Gastrocnemius medialis (tissue), 4 donors: ENCODE results near the gene UTS2B. TPM values are rescaled to one million over a fixed set of nuclear protein-coding genes. Genes with fewer than 3 reads are reported as not detected.

Experiments used
- ATAC-seq, 2 donors: fragments of 150-250 bp; one replicate each; pipeline ENCODE4 v1.9.1; 2016
- DNase-seq, 2 donors: peaks; one replicate each; pipeline ENCODE4 v3.0.0-alpha.2; 2019
- H3K27ac ChIP-seq, 4 donors: fragments of 200-600 bp; sonication (generic); 1 replicate in 1 of 4; 2 replicates in 3 of 4; pipeline ENCODE4 v1.5.1; 2016 to 2018; ENCODE audit warnings: mild to moderate bottlenecking in 2 of 4, moderate library complexity in 1 of 4
- H3K27me3 ChIP-seq, 3 donors: fragments of 200-600 bp; sonication (generic) in 2 of 3; 1 replicate in 1 of 3; 2 replicates in 2 of 3; pipeline versions ENCODE4 v1.5.1 to v1.6.0; 2016 to 2019; ENCODE audit warnings: mild to moderate bottlenecking in 1 of 3, moderate library complexity in 1 of 3
- H3K36me3 ChIP-seq, 2 donors: fragments of 200-600 bp; sonication (generic) in 1 of 2; one replicate each; pipeline ENCODE4 v1.5.1; 2017 to 2018
- H3K4me1 ChIP-seq, 2 donors: fragments of 200-600 bp; sonication (generic) in 1 of 2; one replicate each; pipeline ENCODE4 v1.5.1; 2016 to 2017; ENCODE audit warnings: mild to moderate bottlenecking in 2 of 2
- H3K4me3 ChIP-seq, 4 donors: fragments of 200-600 bp; sonication (generic) in 3 of 4; 1 replicate in 1 of 4; 2 replicates in 3 of 4; pipeline ENCODE4 v1.5.1; 2016 to 2019; ENCODE audit warnings: mild to moderate bottlenecking in 2 of 4
- H3K9me3 ChIP-seq, 3 donors: fragments of 200-600 bp; sonication (generic) in 2 of 3; 1 replicate in 1 of 3; 2 replicates in 2 of 3; pipeline ENCODE4 v1.5.1; 2016 to 2019
- POLR2A ChIP-seq, 2 donors: fragments of 450-650 bp; IDR thresholded peaks; one replicate each; pipeline ENCODE4 v1.6.1; 2017; ENCODE audit warnings: antibody characterized with exemption in 2 of 2, mild to moderate bottlenecking in 2 of 2, moderate library complexity in 2 of 2
- in situ Hi-C, 4 donors: fragments of 200-750 bp; cut with MboI; loops; one replicate each; pipeline versions ENCODE4 v1.15.0 to v1.8.0; 2017; ENCODE audit warnings: low sequenced_read_pairs in 4 of 4
- intact Hi-C: fragments of 100-400 bp; cut with DNase I; formaldehyde crosslinking; loops from one replicate; pipeline ENCODE4 v1.15.1; 2023; ENCODE audit warnings: low total_unique reads
- total RNA-seq, 4 donors: library from RNA; depleted of rRNA; stranded (reverse); fragments of >200 nt; gene quantifications; one replicate each; pipeline versions ENCODE4 v1.1.0 to v1.2.3, GENCODE V29; 2016
- TF ChIP-seq, protein P1 (sequence below), 5 experiments: fragments of 450-650 bp in 3 of 5; fragments of 200-600 bp in 2 of 5; sonication (generic) in 2 of 5; IDR thresholded peaks in 4 of 5; conservative IDR thresholded peaks in 1 of 5; 1 replicate in 4 of 5; 2 replicates in 1 of 5; pipeline ENCODE4 v1.5.1; 2016 to 2019; ENCODE audit warnings: antibody characterized with exemption in 5 of 5, mild to moderate bottlenecking in 3 of 5, moderate library complexity in 3 of 5

Gene UTS2B
- total RNA-seq, 4 donors from 2014 or later = not detected

DNA sequence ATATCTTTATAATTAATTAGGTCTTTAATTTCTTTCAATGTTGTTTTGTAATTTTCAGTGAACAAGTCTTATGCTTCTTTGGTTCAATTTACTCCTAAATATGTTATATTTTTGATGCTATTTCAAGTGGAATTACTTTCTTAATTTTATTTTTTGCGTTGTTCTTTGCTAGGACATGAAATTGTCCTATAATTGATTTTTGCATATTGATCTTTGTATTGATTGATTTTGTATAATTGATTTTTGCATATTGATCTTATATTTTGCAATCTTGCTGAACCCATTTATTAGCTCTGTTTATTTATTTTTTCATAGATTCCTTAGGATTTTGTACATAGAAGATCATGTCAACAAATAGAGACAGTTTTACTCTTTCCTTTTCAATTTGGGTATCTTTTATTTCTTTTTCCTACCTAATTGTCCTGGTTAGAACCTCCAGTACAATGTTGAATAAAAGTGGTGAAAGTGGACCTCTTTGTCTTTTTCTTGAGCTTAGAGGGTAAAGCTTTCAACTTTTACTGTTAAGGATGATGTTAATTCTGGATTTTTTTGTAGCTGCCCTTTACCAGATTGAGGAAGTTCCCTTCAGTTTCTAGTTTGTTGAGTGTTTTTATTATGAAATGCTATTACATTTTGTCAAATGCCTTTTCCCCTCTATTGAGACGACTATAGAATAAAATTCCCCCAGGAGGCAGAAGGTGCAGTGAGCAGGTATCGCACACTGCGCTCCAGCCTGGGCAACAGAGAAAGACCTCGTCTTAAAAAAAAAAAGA lies 37.9 kb downstream of the UTS2B start:
- H3K27ac ChIP-seq = no peak overlapping the region
- no peaks in the 10 kb centered on the region for H3K9me3 ChIP-seq
- no peak for DNase-seq
- no peak for TF ChIP-seq POLR2A (IDR thresholded peaks at IDR 0.05)
- TF ChIP-seq, protein P1, sequence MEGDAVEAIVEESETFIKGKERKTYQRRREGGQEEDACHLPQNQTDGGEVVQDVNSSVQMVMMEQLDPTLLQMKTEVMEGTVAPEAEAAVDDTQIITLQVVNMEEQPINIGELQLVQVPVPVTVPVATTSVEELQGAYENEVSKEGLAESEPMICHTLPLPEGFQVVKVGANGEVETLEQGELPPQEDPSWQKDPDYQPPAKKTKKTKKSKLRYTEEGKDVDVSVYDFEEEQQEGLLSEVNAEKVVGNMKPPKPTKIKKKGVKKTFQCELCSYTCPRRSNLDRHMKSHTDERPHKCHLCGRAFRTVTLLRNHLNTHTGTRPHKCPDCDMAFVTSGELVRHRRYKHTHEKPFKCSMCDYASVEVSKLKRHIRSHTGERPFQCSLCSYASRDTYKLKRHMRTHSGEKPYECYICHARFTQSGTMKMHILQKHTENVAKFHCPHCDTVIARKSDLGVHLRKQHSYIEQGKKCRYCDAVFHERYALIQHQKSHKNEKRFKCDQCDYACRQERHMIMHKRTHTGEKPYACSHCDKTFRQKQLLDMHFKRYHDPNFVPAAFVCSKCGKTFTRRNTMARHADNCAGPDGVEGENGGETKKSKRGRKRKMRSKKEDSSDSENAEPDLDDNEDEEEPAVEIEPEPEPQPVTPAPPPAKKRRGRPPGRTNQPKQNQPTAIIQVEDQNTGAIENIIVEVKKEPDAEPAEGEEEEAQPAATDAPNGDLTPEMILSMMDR (IDR thresholded peaks at IDR 0.05 in 4 of 5, conservative IDR thresholded peaks at IDR 0.05 in 1 of 5) = no peak
- no peaks in the 10 kb centered on the region for H3K36me3 ChIP-seq
- in situ Hi-C loops (no loop called here), intact Hi-C loops (no loop called here)
- no peak overlapping the region for H3K4me3 ChIP-seq
- H3K27me3 ChIP-seq = no peaks in the 10 kb centered on the region
- ATAC-seq = no peak
- no peaks in the 10 kb centered on the region for H3K4me1 ChIP-seq

DNA sequence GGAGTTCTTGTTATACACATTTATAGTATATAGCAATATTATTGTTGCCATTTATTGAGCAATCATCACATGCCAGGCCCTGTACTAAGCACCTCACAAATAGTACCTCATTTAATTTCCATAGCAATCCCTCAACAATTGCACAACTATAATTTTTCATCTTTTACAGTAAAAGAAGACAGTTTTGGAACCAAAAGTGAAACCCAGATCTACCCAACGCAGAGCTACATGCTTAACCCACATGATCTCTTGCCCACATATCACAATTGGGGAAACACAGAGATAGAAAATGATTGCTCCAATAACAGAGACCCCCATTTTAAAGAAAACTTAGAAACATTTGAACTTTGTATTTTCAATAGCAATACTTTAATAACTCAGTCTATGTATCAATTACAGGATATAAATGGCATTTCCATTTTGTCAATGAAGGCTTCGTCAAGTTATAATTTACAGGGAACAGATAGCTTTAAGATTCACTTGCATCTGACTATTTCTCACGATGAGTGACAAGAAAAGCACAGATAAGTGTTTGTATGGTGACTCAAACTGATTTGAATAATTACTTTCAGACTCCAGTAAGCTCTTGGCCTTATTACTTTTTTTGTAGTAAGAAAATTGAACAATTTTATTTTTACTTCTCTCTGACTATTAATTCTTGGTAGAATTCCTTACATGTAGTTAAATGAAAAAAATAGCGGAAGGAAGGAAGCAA lies 39.9 kb downstream of the UTS2B start:
- peak overlapping the region in 1 of 4 donors; percentile 31 for H3K27ac ChIP-seq
- H3K4me3 ChIP-seq = peak overlapping the region in 1 of 4 donors; percentile 7
- H3K4me1 ChIP-seq = no peaks in the 10 kb centered on the region

DNA sequence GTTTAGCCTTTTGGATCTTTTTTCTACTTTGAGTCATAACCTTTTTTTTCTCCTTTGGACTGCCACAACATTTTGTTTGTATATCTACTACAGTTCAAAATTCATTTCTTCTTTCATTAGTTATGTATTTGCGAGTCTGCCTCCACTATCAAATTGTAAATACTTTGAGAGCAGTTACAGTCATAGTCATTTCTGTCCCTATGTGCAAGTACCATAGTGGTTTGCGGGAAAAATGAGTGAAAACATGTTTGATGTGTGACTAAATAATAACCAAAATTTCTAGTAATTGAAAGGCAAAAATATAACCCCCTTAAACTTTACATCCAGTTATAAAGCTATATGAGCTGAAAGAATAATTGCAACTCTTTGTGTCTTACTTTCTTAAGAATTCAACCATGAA lies 46.9 kb downstream of the UTS2B start:
- in situ Hi-C loops = no loop called here
- no peak for DNase-seq
- no peaks in the 10 kb centered on the region for H3K36me3 ChIP-seq

More for the DNA sequence above, 39.9 kb downstream of the UTS2B start:
- in situ Hi-C loops = no loop called here
- TF ChIP-seq, protein P1 (IDR thresholded peaks at IDR 0.05 in 4 of 5, conservative IDR thresholded peaks at IDR 0.05 in 1 of 5) = no peak
- TF ChIP-seq POLR2A (IDR thresholded peaks at IDR 0.05) = no peak
- no peaks in the 10 kb centered on the region for H3K27me3 ChIP-seq
- H3K36me3 ChIP-seq = no peaks in the 10 kb centered on the region
- no peaks in the 10 kb centered on the region for H3K9me3 ChIP-seq
- intact Hi-C loops = no loop called here
- ATAC-seq = no peak
- DNase-seq = no peak

DNA sequence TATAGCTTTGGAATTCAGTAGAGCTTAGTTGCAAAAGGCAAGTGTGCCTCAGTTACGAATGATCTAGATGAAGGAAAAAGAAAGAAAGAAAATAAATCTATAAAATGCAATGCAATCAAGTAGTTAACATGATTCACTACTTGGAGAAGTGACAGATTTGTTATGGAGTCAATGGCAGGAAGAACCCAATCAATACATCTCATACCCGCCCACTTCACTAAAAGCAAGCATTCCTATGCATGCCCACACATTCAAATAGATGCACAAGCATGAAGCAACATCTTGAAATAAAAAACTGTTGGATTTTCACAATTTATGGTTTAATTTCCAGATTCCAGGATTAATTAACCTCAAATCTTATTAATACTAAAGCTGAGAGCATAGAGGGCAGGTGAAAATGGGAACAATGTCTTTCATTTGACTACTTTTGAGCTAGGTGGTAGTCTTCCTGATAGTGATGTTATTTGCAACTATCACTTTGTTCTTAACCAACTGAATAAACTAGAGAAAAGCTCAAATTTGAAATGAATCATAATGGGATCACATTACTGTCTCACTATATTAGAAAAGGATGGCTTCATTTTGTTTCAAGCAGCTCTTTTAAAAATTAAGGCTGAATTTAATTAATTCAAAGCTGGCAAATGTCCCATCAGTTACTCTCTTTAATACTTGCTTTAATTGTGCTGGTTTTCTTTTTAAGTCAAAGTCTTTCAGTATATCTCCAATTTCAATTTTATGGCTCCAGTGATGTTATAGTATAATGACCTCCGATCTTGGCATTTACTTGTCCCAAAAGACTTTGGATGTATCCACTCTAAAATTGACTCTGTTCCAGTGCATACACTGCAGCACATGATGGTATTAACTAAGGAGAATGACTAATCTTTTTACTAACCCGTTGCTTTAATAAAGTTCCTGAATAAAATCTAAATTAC lies 47.8 kb downstream of the UTS2B start:
- Histone ChIP-seq H3K4me3 (no peak overlapping the region), H3K27ac (no peak overlapping the region), H3K9me3 (no peaks in the 10 kb centered on the region), H3K4me1 (no peaks in the 10 kb centered on the region), H3K27me3 (no peaks in the 10 kb centered on the region), H3K36me3 (no peaks in the 10 kb centered on the region)
- TF ChIP-seq, protein P1 (IDR thresholded peaks at IDR 0.05 in 4 of 5, conservative IDR thresholded peaks at IDR 0.05 in 1 of 5) = no peak
- no peak for TF ChIP-seq POLR2A (IDR thresholded peaks at IDR 0.05)
- in situ Hi-C loops (no loop called here), intact Hi-C loops (no loop called here)
- no peak for ATAC-seq
- DNase-seq = no peak

More for the DNA sequence above, 46.9 kb downstream of the UTS2B start:
- intact Hi-C loops = no loop called here
- no peak for ATAC-seq
- Histone ChIP-seq H3K9me3 (no peaks in the 10 kb centered on the region), H3K4me3 (no peak overlapping the region), H3K27ac (no peak overlapping the region), H3K4me1 (no peaks in the 10 kb centered on the region), H3K27me3 (no peaks in the 10 kb centered on the region)
- TF ChIP-seq, protein P1 (IDR thresholded peaks at IDR 0.05 in 4 of 5, conservative IDR thresholded peaks at IDR 0.05 in 1 of 5) = no peak
- TF ChIP-seq POLR2A (IDR thresholded peaks at IDR 0.05) = no peak
